GM21515 (cell line): ENCODE measurements around the gene RPE65.
A peak's percentile ranks its signal among the peaks of the same experiment; 100 is the strongest.
"Not testable (repeated sequence)": the region's sequence is repeated elsewhere in the genome, so short reads cannot be mapped to it uniquely, and the experiment has no call there.

Experiments
- ATAC-seq: cut with Tn5 transposase; IDR thresholded peaks from one replicate; pipeline ENCODE4 v1.9.1; 2021; ENCODE audit not compliant: unreplicated experiment

Gene RPE65

GRCh38 chr1:68449901-68450300 is at the start of gene RPE65:
Gene RPE65 (minus strand): TSS chr1:68449954. CDS start chr1:68449905, 49 bp downstream.
- no peak for ATAC-seq

- peak; percentile 11 for ATAC-seq
Observed at GRCh38 chr1:68497358-68497698, 47.6 kb upstream of the RPE65 start.

GRCh38 chr1:68496680-68497357 is 47.1 kb upstream of the RPE65 start, which contains the start of gene DEPDC1:
Gene DEPDC1 (minus strand): TSS chr1:68497082. CDS start chr1:68496999, 83 bp downstream.
- peak; percentile 97 for ATAC-seq

DNA sequence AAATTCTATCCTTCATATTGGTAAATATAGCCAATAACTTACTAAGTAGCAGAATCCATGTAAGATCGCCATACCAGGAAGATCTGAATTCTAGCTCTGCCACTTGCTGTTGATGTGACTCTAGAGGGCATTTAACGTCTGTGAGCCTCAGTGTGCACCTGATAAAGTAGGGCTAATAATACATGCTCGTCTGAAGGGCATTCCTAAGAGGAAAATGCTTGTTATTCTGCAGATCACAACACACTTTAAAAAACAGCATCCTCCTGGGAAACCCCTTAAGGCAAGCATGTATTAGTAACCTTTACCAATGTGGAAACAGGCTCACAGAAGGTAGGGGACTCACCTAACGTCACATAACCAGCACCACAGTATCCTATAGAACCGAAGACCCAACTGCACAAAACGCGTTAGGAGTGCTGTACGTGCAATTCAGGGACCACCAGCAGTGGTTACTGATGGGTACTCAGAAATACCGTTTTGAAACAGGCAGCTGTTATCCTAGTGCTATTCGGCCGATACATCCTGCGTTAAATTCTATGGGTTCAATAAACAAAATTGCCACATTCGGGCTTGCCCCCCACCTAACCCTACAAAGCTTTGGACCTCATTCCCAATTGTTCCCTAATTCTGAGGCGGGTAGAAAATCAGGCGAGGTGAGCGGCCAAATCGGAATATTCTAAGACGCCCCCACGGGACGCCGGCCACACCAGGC is 46.4 kb upstream of the RPE65 start:
- peak; percentile 41 for ATAC-seq

DNA sequence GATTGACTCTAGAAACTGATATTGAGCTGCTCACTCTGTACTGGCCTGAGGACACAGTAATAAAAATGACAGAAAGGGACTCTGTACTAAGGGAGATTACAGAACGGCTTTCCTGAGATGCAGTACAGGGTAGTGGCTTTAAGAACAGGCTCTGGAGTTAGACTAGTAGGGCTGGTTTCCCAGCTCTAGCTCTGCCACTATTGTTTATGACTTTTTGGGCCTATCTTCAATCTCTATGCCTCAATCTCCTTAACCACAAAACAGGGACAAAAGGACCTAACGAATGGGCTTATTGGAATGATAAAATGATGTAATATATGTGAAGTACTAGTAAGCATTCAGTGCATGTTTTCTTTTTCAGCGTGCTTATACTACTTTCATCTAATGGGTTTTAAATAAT is 45.8 kb upstream of the RPE65 start:
- no peak for ATAC-seq

- ATAC-seq: no peak
Observed at GRCh38 chr1:68493193-68493592, 43.4 kb upstream of the RPE65 start.

DNA sequence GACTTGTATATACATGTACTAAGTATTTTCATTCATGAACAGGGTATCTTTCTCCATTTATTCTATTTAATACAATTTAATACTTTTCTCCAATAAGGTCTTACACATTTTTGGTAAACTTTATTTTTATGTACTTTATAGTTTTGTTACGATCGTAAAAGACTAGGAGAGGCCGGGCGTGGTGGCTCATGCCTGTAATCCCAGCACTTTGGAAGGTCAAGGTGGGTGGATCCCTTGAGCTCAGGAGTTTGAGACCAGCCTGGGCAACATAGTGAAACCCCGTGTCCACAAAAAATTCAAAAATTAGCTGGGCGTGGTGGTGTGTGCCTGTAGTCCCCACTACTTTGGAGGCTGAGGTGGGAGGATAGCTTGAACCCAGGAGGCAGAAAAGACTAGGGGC is 42.5 kb upstream of the RPE65 start:
- ATAC-seq: not testable (repeated sequence)

- ATAC-seq: no peak
Observed at GRCh38 chr1:68490046-68490651, 40.4 kb upstream of the RPE65 start.

DNA sequence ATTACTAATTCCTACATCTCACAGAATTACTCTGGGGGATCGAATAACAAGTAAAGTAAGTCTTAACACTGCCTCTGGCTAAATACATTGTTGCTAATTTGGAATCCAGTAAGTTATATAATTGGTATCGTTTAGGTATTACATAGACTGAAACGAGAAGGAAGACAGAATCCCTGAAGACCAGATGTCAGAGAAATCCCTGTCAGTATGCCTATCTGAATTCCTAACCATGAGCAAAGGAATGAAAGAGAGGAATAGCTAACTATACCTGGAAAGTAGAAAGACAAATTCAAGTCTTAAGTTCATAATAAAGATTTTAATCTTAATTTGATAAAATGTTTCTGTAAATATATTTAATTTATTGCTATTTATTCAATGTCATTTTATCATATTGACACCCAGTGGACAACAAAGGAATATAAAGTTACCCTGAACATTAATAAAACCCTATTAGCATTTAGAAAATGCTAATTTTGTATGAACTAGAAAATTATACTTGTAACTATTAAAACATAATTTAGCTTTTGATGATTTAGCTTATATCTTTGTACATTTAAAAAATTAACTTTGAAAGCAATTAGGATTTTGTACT is 35.8 kb upstream of the RPE65 start:
- no peak for ATAC-seq

DNA sequence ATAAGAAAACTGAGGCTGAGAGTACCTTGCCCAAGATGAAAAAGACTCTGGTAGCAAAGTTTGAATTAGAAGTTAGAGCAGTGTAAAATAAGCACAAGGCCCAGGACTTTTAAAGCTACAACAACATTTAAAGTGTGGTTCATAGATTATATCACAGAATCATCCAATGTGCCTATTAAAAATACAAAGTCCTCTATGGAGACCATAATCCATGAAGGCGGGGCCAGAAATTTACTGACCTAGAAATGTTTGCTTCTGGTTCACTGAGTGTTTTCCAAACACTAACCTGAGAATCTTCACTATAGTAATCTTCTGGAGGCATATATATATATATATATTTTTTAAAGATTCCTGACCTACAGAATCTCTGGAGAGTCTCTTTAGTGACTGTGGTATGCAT is 34.9 kb upstream of the RPE65 start:
- no peak for ATAC-seq

DNA sequence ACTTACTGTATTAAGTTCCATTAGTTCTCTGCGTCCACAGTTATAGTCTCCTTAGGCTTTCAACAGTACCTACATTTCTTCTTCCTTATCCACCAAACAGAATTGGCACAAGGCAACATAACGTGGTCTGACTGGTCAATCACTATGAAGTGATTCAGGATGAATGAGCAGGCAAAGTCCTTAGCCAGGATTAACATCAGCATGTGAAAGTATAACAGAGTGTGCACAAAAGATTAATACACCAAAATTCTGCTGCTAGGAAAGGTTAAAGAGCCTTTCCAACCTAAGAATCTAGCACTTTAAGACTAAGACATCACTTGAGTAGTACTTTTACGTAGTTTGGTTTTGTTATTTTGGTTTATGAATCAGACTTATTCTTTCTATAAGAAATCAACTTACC is 31.3 kb upstream of the RPE65 start:
- no peak for ATAC-seq

DNA sequence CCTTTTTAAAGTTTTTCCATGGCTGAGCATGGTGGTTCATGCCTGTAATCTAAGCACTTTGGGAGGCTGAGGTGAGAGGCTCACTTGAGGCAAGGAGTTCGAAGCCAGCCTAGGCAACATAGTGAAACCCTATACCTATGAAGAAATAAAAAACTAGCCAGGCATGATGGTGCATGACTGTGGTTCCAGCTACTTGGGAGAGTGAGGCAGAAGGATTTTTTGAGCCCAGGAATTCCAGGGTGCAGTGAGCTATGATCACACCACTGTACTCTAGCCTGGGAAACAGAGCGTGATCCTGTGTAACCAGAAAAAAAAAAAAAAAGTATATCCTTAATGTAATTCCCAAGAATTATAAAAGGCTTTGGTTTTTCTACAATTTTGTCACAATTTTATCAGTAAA is 29.7 kb upstream of the RPE65 start:
- no peak for ATAC-seq

- no peak for ATAC-seq
Observed at GRCh38 chr1:68478662-68479061, 28.9 kb upstream of the RPE65 start.

GRCh38 chr1:68476626-68477025 is 26.9 kb upstream of the RPE65 start:
- ATAC-seq: not testable (repeated sequence)

DNA sequence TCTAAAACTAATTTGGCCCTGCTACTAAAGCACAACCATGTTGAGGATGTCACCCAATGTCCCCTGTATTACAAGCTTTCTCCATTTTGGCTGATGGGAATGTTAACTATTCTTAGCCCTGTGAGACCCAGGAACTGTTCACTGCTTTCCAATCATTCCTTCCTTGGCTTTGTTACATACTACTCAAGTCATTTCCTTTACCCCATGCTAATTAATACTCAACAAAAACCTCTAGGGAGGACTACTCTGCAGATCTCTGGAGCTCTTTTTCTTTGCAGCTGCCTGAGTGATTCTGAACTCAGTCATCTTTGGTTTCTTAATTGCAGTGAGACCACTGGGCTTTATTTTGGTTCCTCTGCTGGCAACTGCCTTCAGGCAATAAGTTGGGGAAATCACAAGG is 23.3 kb upstream of the RPE65 start:
- no peak for ATAC-seq

DNA sequence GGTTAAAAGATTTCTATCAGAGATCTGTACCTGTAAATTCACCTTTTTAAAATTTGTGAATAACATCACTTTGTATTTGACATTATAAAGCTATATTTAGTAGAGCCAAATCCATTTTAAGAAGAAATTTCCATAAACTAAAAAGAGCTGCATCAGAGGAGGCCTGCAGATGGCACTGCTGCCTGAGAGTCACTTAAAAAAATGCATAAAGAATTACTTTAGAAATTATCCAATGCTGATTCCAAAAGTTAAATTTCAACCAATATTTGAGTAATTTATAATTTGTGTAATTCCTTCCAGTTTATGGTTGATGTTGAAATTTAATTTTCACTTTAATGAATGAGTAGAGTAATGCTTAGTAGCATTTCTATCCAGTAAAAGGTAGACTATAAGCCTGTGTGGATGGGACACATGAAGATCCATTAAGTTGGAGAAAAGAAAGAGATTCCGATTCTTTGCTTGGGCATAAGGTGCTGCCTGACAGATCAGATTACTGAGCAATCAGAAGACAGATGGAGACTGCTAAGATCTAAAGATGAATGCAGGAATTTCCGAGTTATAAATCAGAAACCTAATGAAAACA is 20.7 kb upstream of the RPE65 start:
- ATAC-seq: no peak

GRCh38 chr1:68464891-68465290 is 15.1 kb upstream of the RPE65 start:
- no peak for ATAC-seq

- ATAC-seq: no peak
Observed at GRCh38 chr1:68460935-68461334, 11.2 kb upstream of the RPE65 start.

GRCh38 chr1:68459796-68460195 is 10.0 kb upstream of the RPE65 start:
- no peak for ATAC-seq

- no peak for ATAC-seq
Observed at GRCh38 chr1:68459091-68459490, 9.3 kb upstream of the RPE65 start.

DNA sequence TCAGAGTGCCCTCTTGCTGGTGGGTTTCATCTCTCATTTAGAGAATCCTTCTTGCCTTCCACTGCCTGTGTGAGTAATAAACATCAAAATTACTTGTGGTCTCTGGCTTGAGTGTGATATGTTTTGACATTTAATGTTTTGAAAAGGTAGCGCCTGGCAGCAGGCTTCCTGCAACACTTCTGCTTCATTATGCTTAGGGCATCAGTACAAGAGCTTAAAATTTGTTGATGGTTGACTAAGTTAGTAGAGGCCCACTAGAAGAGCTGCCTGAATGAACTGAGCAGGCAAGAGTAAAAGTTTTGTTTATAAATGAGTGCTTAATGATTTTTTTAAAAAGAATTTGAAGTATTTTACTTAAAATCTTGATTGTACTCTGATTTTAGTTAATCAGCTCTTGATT is 6.4 kb upstream of the RPE65 start:
- ATAC-seq: no peak

- no peak for ATAC-seq
Observed at GRCh38 chr1:68454534-68454933, 4.8 kb upstream of the RPE65 start.
